Loucy (cell line): ENCODE measurements around the gene AMPD3.

Source experiments
- H2AFZ ChIP-seq: fragments of 200-600 bp; sonication (generic); 2 replicates; pipeline ENCODE4 v1.6.0; 2016; ENCODE audit warnings: antibody characterized with exemption, mild to moderate bottlenecking, low read length, moderate library complexity
- H3F3A ChIP-seq: fragments of 200-600 bp; 2 replicates; pipeline ENCODE4 v1.6.0; 2016; ENCODE audit warnings: antibody characterized with exemption, low read depth, mild to moderate bottlenecking
- H3K27me3 ChIP-seq: fragments of 200-600 bp; sonication (generic); 2 replicates; pipeline ENCODE4 v1.6.1; 2014; ENCODE audit warnings: low read length, mild to moderate bottlenecking; ENCODE audit not compliant: insufficient read depth, poor library complexity, severe bottlenecking
- H3K36me3 ChIP-seq: fragments of 200-600 bp; sonication (generic); 2 replicates; pipeline ENCODE4 v1.6.1; 2016; ENCODE audit warnings: low read length; ENCODE audit not compliant: insufficient read depth
- H3K4me1 ChIP-seq: fragments of 200-600 bp; sonication (generic); 2 replicates; pipeline ENCODE4 v1.5.1; 2014; ENCODE audit warnings: low read length, mild to moderate bottlenecking; ENCODE audit not compliant: insufficient read depth, poor library complexity, severe bottlenecking
- H3K4me2 ChIP-seq: fragments of 200-600 bp; sonication (generic); 2 replicates; pipeline ENCODE4 v1.6.0; 2014; ENCODE audit warnings: antibody characterized with exemption, low read length, low read depth, mild to moderate bottlenecking; ENCODE audit not compliant: poor library complexity, severe bottlenecking
- H3K4me3 ChIP-seq: fragments of 200-600 bp; sonication (generic); 2 replicates; pipeline ENCODE4 v1.5.1; 2014; ENCODE audit warnings: low read length, mild to moderate bottlenecking, mixed read lengths; ENCODE audit not compliant: poor library complexity, severe bottlenecking
- H3K79me2 ChIP-seq: fragments of 200-600 bp; sonication (generic); 2 replicates; pipeline ENCODE4 v1.6.1; 2014; ENCODE audit warnings: low read length; ENCODE audit not compliant: insufficient read depth
- H3K9ac ChIP-seq: fragments of 200-600 bp; sonication (generic); 2 replicates; pipeline ENCODE4 v1.6.0; 2014; ENCODE audit warnings: mild to moderate bottlenecking, low read depth, low read length, moderate library complexity; ENCODE audit not compliant: poor library complexity, severe bottlenecking
- H3K9me2 ChIP-seq: fragments of 200-600 bp; sonication (generic); replicated peaks from 2 replicates; pipeline ENCODE4 v1.6.1; 2016; ENCODE audit warnings: low read depth, low read length, mixed read lengths
- H3K9me3 ChIP-seq: fragments of 200-600 bp; sonication (generic); 2 replicates; pipeline ENCODE4 v1.6.1; 2014; ENCODE audit warnings: mild to moderate bottlenecking, antibody characterized with exemption, low read length, low read depth; ENCODE audit not compliant: insufficient read depth
- H4K20me1 ChIP-seq: fragments of 200-600 bp; sonication (generic); 2 replicates; pipeline ENCODE4 v1.6.0; 2014; ENCODE audit warnings: antibody characterized with exemption, low read length, mild to moderate bottlenecking; ENCODE audit not compliant: insufficient read depth, poor library complexity, severe bottlenecking
- EZH2phosphoT487 ChIP-seq: fragments of 200-600 bp; IDR thresholded peaks from 2 replicates; pipeline ENCODE4 v1.6.1; 2018; ENCODE audit warnings: antibody characterized with exemption, mild to moderate bottlenecking, moderate library complexity, borderline replicate concordance
- TF ChIP-seq, protein P1 (sequence below): fragments of 200-600 bp; sonication (generic); conservative IDR thresholded peaks from 2 replicates; pipeline ENCODE4 v1.5.1; 2014; ENCODE audit warnings: mild to moderate bottlenecking, antibody characterized with exemption, low read length

Gene AMPD3

DNA sequence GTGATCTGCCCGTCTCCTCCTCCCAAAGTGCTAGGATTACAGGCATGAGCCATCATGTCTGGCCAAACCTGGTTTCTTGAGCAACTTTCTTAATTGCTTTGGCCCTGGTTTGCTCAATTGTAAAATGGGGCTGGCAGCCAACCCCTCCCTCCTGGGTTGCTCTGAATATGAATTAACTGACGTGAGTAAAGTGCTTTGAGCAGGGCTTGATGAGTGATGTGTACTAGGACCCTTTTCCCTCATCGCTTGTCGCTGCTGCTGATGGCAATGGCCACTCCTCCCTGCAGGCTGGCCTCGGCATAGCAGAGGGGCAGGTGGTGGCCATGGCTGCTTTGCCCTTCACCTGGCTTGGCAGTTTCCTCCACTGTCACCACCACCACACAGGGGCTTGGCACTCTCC lies 44.4 kb downstream of the AMPD3 start:
- Histone ChIP-seq H4K20me1 (no peaks in the 10 kb centered on the region), H3K9me3 (no peaks in the 10 kb centered on the region), H3K4me2 (no peak overlapping the region), H3K9me2 (no peaks in the 10 kb centered on the region), H3K79me2 (no peaks in the 10 kb centered on the region), H3K4me3 (no peak overlapping the region), H3K4me1 (no peaks in the 10 kb centered on the region), H3K9ac (no peak overlapping the region), H2AFZ (no peak overlapping the region), H3K36me3 (peaks cover 99% of the 10 kb centered on the region), H3K27me3 (no peaks in the 10 kb centered on the region), H3F3A (no peaks in the 10 kb centered on the region)
- TF ChIP-seq, protein P1, sequence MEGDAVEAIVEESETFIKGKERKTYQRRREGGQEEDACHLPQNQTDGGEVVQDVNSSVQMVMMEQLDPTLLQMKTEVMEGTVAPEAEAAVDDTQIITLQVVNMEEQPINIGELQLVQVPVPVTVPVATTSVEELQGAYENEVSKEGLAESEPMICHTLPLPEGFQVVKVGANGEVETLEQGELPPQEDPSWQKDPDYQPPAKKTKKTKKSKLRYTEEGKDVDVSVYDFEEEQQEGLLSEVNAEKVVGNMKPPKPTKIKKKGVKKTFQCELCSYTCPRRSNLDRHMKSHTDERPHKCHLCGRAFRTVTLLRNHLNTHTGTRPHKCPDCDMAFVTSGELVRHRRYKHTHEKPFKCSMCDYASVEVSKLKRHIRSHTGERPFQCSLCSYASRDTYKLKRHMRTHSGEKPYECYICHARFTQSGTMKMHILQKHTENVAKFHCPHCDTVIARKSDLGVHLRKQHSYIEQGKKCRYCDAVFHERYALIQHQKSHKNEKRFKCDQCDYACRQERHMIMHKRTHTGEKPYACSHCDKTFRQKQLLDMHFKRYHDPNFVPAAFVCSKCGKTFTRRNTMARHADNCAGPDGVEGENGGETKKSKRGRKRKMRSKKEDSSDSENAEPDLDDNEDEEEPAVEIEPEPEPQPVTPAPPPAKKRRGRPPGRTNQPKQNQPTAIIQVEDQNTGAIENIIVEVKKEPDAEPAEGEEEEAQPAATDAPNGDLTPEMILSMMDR, result no peak
- no peak for TF ChIP-seq EZH2phosphoT487

DNA sequence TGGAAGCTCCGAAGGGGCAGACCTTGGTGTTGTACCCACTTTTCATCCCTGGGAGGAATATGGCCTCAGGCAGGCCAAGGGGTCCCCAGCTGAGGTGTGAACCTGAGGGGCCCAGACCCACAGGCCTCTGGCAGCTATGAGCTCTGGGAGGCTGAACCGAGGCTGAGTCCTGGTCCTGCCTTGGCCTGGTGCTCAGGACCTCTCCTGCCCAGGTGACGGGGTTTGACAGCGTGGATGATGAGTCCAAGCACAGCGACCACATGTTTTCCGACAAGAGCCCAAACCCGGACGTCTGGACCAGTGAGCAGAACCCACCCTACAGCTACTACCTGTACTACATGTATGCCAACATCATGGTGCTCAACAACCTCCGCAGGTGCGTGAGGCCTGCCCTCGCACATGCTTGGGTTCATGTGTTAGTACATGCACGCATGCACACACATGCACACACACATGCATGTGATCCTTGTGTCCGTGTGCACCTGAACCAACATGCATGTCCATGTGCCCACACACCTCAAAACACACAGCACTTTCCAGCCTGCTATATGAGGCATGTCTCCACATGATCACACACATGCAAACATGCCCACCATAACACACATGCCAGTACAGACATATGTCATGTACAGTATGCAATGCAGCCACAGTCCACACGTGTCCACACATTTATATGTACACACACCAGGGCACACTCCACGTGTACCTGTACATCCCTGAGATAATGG lies 45.0 kb downstream of the AMPD3 start:
- no peaks in the 10 kb centered on the region for H3K79me2 ChIP-seq
- H3K9me2 ChIP-seq, result no peaks in the 10 kb centered on the region
- no peaks in the 10 kb centered on the region for H4K20me1 ChIP-seq
- no peaks in the 10 kb centered on the region for H3K4me1 ChIP-seq
- no peaks in the 10 kb centered on the region for H3K27me3 ChIP-seq
- H3F3A ChIP-seq, result no peaks in the 10 kb centered on the region
- H3K4me3 ChIP-seq, result no peak overlapping the region
- no peak overlapping the region for H2AFZ ChIP-seq
- H3K36me3 ChIP-seq, result peaks cover 99% of the 10 kb centered on the region
- TF ChIP-seq, protein P1, result no peak
- no peak for TF ChIP-seq EZH2phosphoT487
- no peak overlapping the region for H3K9ac ChIP-seq
- H3K9me3 ChIP-seq, result no peaks in the 10 kb centered on the region
- H3K4me2 ChIP-seq, result no peak overlapping the region

DNA sequence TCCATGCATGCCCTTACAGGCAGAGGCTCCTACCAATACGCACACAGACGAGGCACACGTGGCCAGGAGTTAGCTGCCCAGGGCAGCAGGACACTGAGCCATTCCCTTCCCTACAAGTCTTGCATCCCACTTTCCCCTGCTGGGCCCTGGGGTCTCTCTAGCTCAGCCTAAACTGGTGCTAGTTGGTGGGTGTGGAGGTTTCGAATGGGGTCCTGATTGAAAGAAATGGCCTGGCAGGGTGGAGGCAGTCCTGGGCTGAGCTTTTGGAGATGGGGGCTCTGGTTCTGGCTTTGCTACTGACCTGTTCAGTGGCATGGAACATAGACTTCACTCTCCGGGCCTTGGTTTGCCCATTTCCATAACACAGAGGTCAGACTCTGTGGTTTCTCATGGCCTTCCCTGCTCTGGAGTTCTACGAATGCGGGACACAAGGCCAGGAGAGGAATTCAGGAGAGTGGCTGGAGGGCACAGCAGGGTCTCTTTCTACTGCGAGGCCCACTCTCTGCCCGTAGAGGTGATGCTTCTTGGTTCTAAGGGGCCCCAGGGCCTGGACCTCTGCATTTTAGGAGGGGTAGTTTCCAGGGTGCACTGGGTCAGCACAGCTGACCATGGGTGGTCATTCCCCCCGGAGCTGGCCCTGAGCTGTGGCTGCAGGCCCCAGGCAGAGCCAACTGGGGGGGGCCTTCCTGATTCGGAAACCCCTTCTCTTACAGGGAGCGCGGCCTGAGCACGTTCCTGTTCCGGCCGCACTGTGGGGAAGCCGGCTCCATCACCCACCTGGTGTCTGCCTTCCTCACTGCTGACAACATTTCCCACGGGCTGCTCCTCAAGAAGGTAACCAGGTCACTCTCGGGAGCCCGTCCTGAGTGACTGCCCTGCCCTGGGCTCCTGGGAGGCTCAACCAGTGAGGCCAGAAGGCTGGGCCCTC lies 46.0 kb downstream of the AMPD3 start:
- Histone ChIP-seq H3K9ac (no peak overlapping the region), H3K4me3 (no peak overlapping the region), H3K4me1 (no peaks in the 10 kb centered on the region), H4K20me1 (no peaks in the 10 kb centered on the region), H3K9me3 (no peaks in the 10 kb centered on the region), H3K36me3 (peaks cover 99% of the 10 kb centered on the region), H3F3A (no peaks in the 10 kb centered on the region), H3K79me2 (no peaks in the 10 kb centered on the region), H2AFZ (no peak overlapping the region), H3K4me2 (no peak overlapping the region), H3K27me3 (no peaks in the 10 kb centered on the region), H3K9me2 (no peaks in the 10 kb centered on the region)
- no peak for TF ChIP-seq EZH2phosphoT487
- TF ChIP-seq, protein P1, result no peak
